ENCODE data around the gene SLC48A1.

The SLC48A1 gene

DNA sequence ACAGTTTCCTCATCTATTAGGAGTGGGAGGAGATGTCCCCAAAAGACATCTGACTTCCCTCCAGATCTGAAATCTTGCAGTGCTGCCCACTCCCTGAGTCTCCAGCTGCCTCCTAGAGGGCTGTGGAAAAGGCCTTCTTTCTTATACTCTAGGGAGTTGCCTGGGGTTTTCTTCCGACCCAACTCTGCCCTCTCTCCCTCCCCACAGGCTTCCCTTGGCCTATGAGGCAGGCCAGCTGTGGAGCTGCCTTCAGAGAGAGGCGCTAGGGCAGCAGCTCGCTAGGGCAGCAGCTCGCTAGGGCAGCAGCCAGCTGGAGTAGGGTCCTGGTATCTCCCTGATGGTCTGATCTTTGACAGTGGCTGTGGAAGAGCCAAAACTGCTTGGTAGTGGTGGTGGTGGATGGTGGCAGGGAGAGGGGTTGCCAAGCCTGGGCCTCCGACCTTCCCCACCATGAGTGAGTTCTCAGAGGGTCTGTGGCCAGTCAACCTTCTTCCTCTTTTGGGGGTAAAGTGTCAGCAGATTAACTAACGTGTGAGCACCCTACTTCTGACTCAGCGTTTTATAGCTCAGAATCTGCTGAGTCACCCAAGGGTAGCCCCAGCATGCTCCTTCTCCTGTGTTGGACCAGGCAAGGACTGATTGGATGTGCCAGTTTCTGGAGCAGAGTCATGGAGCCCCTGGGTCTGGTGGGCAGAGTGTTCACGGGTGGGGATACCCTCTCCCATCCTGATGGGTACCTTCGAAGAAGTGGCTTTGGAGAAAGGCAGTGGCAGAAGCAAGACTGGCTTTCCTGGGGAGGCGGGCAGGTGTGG lies 2.3 kb downstream of the SLC48A1 start:
- no peak overlapping the region for H3K4me3 ChIP-seq (ENCODE audit: control insufficient read depth, low read depth, low read length)
- TF ChIP-seq, protein P1, sequence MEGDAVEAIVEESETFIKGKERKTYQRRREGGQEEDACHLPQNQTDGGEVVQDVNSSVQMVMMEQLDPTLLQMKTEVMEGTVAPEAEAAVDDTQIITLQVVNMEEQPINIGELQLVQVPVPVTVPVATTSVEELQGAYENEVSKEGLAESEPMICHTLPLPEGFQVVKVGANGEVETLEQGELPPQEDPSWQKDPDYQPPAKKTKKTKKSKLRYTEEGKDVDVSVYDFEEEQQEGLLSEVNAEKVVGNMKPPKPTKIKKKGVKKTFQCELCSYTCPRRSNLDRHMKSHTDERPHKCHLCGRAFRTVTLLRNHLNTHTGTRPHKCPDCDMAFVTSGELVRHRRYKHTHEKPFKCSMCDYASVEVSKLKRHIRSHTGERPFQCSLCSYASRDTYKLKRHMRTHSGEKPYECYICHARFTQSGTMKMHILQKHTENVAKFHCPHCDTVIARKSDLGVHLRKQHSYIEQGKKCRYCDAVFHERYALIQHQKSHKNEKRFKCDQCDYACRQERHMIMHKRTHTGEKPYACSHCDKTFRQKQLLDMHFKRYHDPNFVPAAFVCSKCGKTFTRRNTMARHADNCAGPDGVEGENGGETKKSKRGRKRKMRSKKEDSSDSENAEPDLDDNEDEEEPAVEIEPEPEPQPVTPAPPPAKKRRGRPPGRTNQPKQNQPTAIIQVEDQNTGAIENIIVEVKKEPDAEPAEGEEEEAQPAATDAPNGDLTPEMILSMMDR (conservative IDR thresholded peaks at IDR 0.05; ENCODE audit: control insufficient read depth, insufficient read depth, low read depth, low read length), result no peak
- DNase-seq (ENCODE audit: low read depth), result peak; percentile 45

GRCh38 chr12:47776471-47777143 lies 3.6 kb downstream of the SLC48A1 start:
- no peak overlapping the region for H3K4me3 ChIP-seq (ENCODE audit: control insufficient read depth, low read depth, low read length)
- DNase-seq (ENCODE audit: low read depth), result peak; percentile 50
- TF ChIP-seq, protein P1 (conservative IDR thresholded peaks at IDR 0.05; ENCODE audit: control insufficient read depth, insufficient read depth, low read depth, low read length), result no peak

DNA sequence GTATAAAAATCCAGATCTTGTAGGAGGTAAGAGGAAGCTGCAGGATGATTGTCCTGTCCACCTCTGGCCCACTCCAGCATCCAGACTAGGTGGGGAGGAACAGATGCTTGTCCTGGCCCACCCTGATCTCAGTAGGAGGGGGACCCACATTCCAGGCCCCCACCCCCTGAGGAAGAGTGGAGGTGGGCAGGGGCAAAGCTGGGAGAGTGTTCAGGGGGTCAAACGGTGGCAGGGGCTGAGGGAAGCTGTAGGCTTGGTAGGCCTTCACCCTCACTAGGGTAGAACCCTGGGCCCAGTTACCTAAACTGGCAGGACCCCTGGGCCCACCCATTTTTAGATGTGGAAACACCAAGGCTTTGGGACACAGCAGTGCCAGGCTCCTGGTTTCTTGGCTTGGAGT lies 4.1 kb downstream of the SLC48A1 start:
- no peak overlapping the region for H3K4me3 ChIP-seq (ENCODE audit: control insufficient read depth, low read depth, low read length)
- TF ChIP-seq, protein P1 (conservative IDR thresholded peaks at IDR 0.05; ENCODE audit: control insufficient read depth, insufficient read depth, low read depth, low read length), result no peak
- no peak for DNase-seq (ENCODE audit: low read depth)

- H3K4me3 ChIP-seq (ENCODE audit: control insufficient read depth, low read depth, low read length), result no peak overlapping the region
- TF ChIP-seq, protein P1 (conservative IDR thresholded peaks at IDR 0.05; ENCODE audit: control insufficient read depth, insufficient read depth, low read depth, low read length), result no peak
- DNase-seq (ENCODE audit: low read depth), result no peak
Observed at GRCh38 chr12:47777741-47778558, 4.9 kb downstream of the SLC48A1 start.

- no peak overlapping the region for H3K4me3 ChIP-seq (ENCODE audit: control insufficient read depth, low read depth, low read length)
- DNase-seq (ENCODE audit: low read depth), result no peak
- TF ChIP-seq, protein P1 (conservative IDR thresholded peaks at IDR 0.05; ENCODE audit: control insufficient read depth, insufficient read depth, low read depth, low read length), result no peak
Observed at GRCh38 chr12:47778881-47779280, 5.8 kb downstream of the SLC48A1 start.

- no peak overlapping the region for H3K4me3 ChIP-seq (ENCODE audit: control insufficient read depth, low read depth, low read length)
- DNase-seq (ENCODE audit: low read depth), result peak; percentile 81
- TF ChIP-seq, protein P1 (conservative IDR thresholded peaks at IDR 0.05; ENCODE audit: control insufficient read depth, insufficient read depth, low read depth, low read length), result peak; percentile 96
Observed at GRCh38 chr12:47779301-47779942, 6.4 kb downstream of the SLC48A1 start.

Measured in fibroblast of mammary gland (primary cell).